ENCODE results near the gene NKAIN4. TPM values are rescaled to one million over a fixed set of nuclear protein-coding genes. Genes with fewer than 3 reads are reported as not detected.

Gene NKAIN4
- total and polyA plus RNA-seq, 7 experiments from 2014 or later: not detected

GRCh38 chr20:63270606-63271325, 16.5 kb upstream of the NKAIN4 start:
- ATAC-seq (no peak), DNase-seq (no peak)
- Mint-ChIP-seq H3K27me3 (peaks cover 0 to 9% (median 0%) of the 10 kb centered on the region in 5 donors), H3K9me3 (no peaks in the 10 kb centered on the region), H3K4me3 (peak overlapping the region; percentile 43 to 94 (median 88)), H3K4me1 (peaks cover 20 to 38% (median 27%) of the 10 kb centered on the region in 7 donors), H3K27ac (peak overlapping the region in 2 of 9 donors; percentile 47 to 85), H3K36me3 (no peaks in the 10 kb centered on the region)
- H3K9me3 ChIP-seq (ENCODE audit: control insufficient read depth in 2 of 3, low read length in 3 of 3): no peaks in the 10 kb centered on the region
- ChIA-PET CTCF (no interaction called here), POLR2A (interaction anchor here (0.6 kb wide), 1 partner anchor 72 kb away, joined by 3 read pairs; no protein-coding TSS in a partner anchor)
- H3K4me1 ChIP-seq (ENCODE audit: control insufficient read depth in 2 of 2, insufficient read depth in 2 of 2, low read length in 2 of 2): peaks cover 10 to 22% of the 10 kb centered on the region in 2 donors
- H3K27me3 ChIP-seq (ENCODE audit: control insufficient read depth in 2 of 2, insufficient read depth in 2 of 2, low read length in 2 of 2): no peaks in the 10 kb centered on the region
- no peak overlapping the region for H3K4me3 ChIP-seq (ENCODE audit: low read length)
- peaks cover 0 to 5% (median 0%) of the 10 kb centered on the region in 3 experiments for H3K36me3 ChIP-seq (ENCODE audit: control insufficient read depth in 2 of 3, insufficient read depth in 3 of 3, low read length in 3 of 3)
- H3K27ac ChIP-seq (ENCODE audit: low read depth, low read length): no peak overlapping the region
- intact Hi-C loops (cut with micrococcal nuclease): loop anchor here (5.0 kb wide), 2 partner anchors 468 to 702 kb away; partner anchors contain the start of gene OGFR (in 1 of the 2)

- Histone ChIP-seq H3K36me3 (ENCODE audit: control insufficient read depth in 2 of 3, insufficient read depth in 3 of 3, low read length in 3 of 3) (no peaks in the 10 kb centered on the region), H3K27ac (ENCODE audit: low read depth, low read length) (no peak overlapping the region), H3K27me3 (ENCODE audit: control insufficient read depth in 2 of 2, insufficient read depth in 2 of 2, low read length in 2 of 2) (no peaks in the 10 kb centered on the region), H3K9me3 (ENCODE audit: control insufficient read depth in 2 of 3, low read length in 3 of 3) (no peaks in the 10 kb centered on the region), H3K4me3 (ENCODE audit: low read length) (no peak overlapping the region), H3K4me1 (ENCODE audit: control insufficient read depth in 2 of 2, insufficient read depth in 2 of 2, low read length in 2 of 2) (peaks cover 10 to 20% of the 10 kb centered on the region in 2 donors)
- no peak for DNase-seq
- H3K36me3 Mint-ChIP-seq: no peaks in the 10 kb centered on the region
- peaks cover 0 to 9% (median under 1%) of the 10 kb centered on the region in 5 donors for H3K27me3 Mint-ChIP-seq
- no peak overlapping the region for H3K27ac Mint-ChIP-seq
- ChIA-PET POLR2A (no interaction called here), CTCF (interaction anchor here (0.5 kb wide), 1 partner anchor 399 kb away, joined by 3 read pairs; no protein-coding TSS in a partner anchor)
- no peaks in the 10 kb centered on the region for H3K9me3 Mint-ChIP-seq
- no peak for ATAC-seq
- peaks cover 16 to 27% (median 20%) of the 10 kb centered on the region in 7 donors for H3K4me1 Mint-ChIP-seq
- peak overlapping the region in 4 of 10 donors; percentile 21 to 79 (median 51) for H3K4me3 Mint-ChIP-seq
- intact Hi-C loops (cut with micrococcal nuclease): loop anchor here (5.0 kb wide), 2 partner anchors 467 to 703 kb away; partner anchors contain the start of gene OGFR (in 1 of the 2)
Observed at GRCh38 chr20:63269724-63270123, 15.5 kb upstream of the NKAIN4 start.

DNA sequence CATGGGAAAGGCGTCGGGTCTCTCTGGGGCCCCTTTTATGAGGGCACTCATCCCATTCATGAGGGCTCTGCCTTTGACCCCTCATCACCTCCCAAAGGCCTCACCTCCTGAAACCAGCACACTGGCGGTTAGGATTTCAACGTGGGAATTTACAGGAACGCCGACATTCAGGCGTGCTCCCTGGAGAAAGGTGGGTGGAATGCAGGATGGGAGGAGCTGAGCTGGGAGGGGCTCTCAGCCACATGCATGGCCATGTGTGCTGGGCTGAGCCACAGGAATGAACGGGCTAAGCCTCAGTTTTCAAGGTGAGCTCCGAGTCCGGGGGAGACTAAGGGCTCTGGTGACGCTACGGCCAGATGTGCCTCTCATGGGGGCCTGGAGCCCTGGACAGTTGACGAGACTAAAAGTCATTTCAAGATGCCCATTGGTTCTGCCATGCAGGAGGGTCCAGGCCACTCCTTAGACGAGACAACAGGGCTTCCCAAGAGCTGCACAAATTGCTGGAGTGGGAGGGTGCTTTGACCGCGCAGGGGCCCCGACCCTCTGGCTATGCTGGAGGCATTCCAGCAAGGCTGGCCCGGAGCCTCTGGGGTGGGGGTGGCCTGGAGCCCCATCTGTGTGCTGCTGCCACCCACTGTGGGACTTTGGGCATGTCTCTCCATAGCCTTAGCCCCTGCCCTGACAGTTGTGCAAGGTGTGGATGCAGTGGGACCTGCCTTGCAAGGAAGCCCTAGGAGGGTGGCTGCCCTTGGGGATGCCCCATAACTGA, 14.6 kb upstream of the NKAIN4 start:
- no peaks in the 10 kb centered on the region for H3K9me3 Mint-ChIP-seq
- no peak overlapping the region for H3K27ac Mint-ChIP-seq
- H3K36me3 ChIP-seq (ENCODE audit: control insufficient read depth in 2 of 3, insufficient read depth in 3 of 3, low read length in 3 of 3): no peaks in the 10 kb centered on the region
- H3K27ac ChIP-seq (ENCODE audit: low read depth, low read length): no peak overlapping the region
- CTCF ChIA-PET: interaction anchor here (0.5 kb wide), 1 partner anchor 769 kb away, joined by 5 read pairs; no protein-coding TSS in a partner anchor
- intact Hi-C loops (cut with micrococcal nuclease): no loop called here
- H3K4me1 ChIP-seq (ENCODE audit: control insufficient read depth in 2 of 2, insufficient read depth in 2 of 2, low read length in 2 of 2): peaks cover 8 to 13% of the 10 kb centered on the region in 2 donors
- H3K27me3 ChIP-seq (ENCODE audit: control insufficient read depth in 2 of 2, insufficient read depth in 2 of 2, low read length in 2 of 2): peaks cover 0 to 3% of the 10 kb centered on the region in 2 donors
- DNase-seq (no peak), ATAC-seq (no peak)
- peaks cover 0 to 17% (median 9%) of the 10 kb centered on the region in 5 donors for H3K27me3 Mint-ChIP-seq
- H3K9me3 ChIP-seq (ENCODE audit: control insufficient read depth in 2 of 3, low read length in 3 of 3): no peaks in the 10 kb centered on the region
- H3K4me3 Mint-ChIP-seq: no peak overlapping the region
- POLR2A ChIA-PET: interaction anchor here (0.7 kb wide), 1 partner anchor 21 kb away, joined by 3 read pairs; no protein-coding TSS in a partner anchor
- no peak overlapping the region for H3K4me3 ChIP-seq (ENCODE audit: low read length)
- H3K36me3 Mint-ChIP-seq: no peaks in the 10 kb centered on the region
- peaks cover 11 to 19% (median 14%) of the 10 kb centered on the region in 7 donors for H3K4me1 Mint-ChIP-seq

GRCh38 chr20:63268256-63268655, 14.0 kb upstream of the NKAIN4 start:
- Histone ChIP-seq H3K4me3 (ENCODE audit: low read length) (no peak overlapping the region), H3K9me3 (ENCODE audit: control insufficient read depth in 2 of 3, low read length in 3 of 3) (no peaks in the 10 kb centered on the region), H3K36me3 (ENCODE audit: control insufficient read depth in 2 of 3, insufficient read depth in 3 of 3, low read length in 3 of 3) (no peaks in the 10 kb centered on the region), H3K27me3 (ENCODE audit: control insufficient read depth in 2 of 2, insufficient read depth in 2 of 2, low read length in 2 of 2) (peaks cover 0 to 3% of the 10 kb centered on the region in 2 donors), H3K4me1 (ENCODE audit: control insufficient read depth in 2 of 2, insufficient read depth in 2 of 2, low read length in 2 of 2) (peaks cover 2 to 7% of the 10 kb centered on the region in 2 donors), H3K27ac (ENCODE audit: low read depth, low read length) (no peak overlapping the region)
- Mint-ChIP-seq H3K9me3 (no peaks in the 10 kb centered on the region), H3K27me3 (peaks cover 0 to 18% (median 9%) of the 10 kb centered on the region in 5 donors), H3K4me3 (no peak overlapping the region), H3K4me1 (peaks cover 7 to 13% (median 8%) of the 10 kb centered on the region in 7 donors), H3K36me3 (no peaks in the 10 kb centered on the region), H3K27ac (no peak overlapping the region)
- no peak for ATAC-seq
- CTCF ChIA-PET: no interaction called here
- POLR2A ChIA-PET: interaction anchor here (0.7 kb wide), 1 partner anchor 21 kb away, joined by 3 read pairs; no protein-coding TSS in a partner anchor
- intact Hi-C loops (cut with micrococcal nuclease): no loop called here
- DNase-seq: no peak

GRCh38 chr20:63267691-63268090, 13.4 kb upstream of the NKAIN4 start:
- Mint-ChIP-seq H3K27ac (no peak overlapping the region), H3K4me1 (peaks cover 7 to 15% (median 7%) of the 10 kb centered on the region in 7 donors), H3K36me3 (no peaks in the 10 kb centered on the region), H3K4me3 (no peak overlapping the region), H3K27me3 (peaks cover 0 to 22% (median 9%) of the 10 kb centered on the region in 5 donors), H3K9me3 (no peaks in the 10 kb centered on the region)
- Histone ChIP-seq H3K4me3 (ENCODE audit: low read length) (no peak overlapping the region), H3K9me3 (ENCODE audit: control insufficient read depth in 2 of 3, low read length in 3 of 3) (no peaks in the 10 kb centered on the region), H3K27ac (ENCODE audit: low read depth, low read length) (no peak overlapping the region), H3K4me1 (ENCODE audit: control insufficient read depth in 2 of 2, insufficient read depth in 2 of 2, low read length in 2 of 2) (peaks cover 0 to 6% of the 10 kb centered on the region in 2 donors), H3K27me3 (ENCODE audit: control insufficient read depth in 2 of 2, insufficient read depth in 2 of 2, low read length in 2 of 2) (peaks cover 0 to 3% of the 10 kb centered on the region in 2 donors), H3K36me3 (ENCODE audit: control insufficient read depth in 2 of 3, insufficient read depth in 3 of 3, low read length in 3 of 3) (no peaks in the 10 kb centered on the region)
- ChIA-PET POLR2A (no interaction called here), CTCF (no interaction called here)
- DNase-seq: no peak
- ATAC-seq: no peak
- intact Hi-C loops (cut with micrococcal nuclease): no loop called here

DNA sequence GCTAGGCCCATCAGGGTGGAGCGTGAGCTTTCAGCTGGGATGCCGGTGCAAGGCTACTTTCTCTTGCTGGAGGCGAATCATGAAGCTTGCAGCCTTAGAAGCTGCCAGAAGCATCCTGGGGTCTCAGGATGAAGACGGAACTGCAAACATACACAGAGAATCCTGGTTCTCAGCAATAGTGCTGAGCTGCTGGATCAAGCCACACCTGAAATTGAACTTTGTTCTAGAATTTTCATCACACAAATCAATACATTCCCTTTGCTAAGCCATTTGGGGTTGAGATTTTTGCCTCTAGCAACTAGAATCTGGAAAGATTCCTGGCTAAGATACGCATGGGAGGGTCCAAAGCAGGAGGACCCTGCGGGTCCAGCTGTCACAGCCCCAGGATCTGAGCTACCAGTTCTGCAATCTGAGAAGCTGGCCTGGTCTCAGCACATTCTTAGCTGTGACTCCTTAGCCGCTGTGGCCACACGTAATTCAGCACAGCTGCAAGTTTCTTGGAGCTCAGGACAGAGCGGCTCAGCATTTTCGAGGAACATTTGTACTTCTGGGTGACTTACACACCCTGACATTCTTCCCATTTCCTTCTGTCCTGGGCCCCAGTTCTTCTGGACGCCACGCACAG, 11.7 kb upstream of the NKAIN4 start:
- Mint-ChIP-seq H3K4me3 (no peak overlapping the region), H3K9me3 (no peaks in the 10 kb centered on the region), H3K4me1 (peaks cover 0 to 18% (median 4%) of the 10 kb centered on the region in 7 donors), H3K36me3 (no peaks in the 10 kb centered on the region), H3K27me3 (peaks cover 0 to 29% (median 9%) of the 10 kb centered on the region in 5 donors), H3K27ac (no peak overlapping the region)
- no peaks in the 10 kb centered on the region for H3K36me3 ChIP-seq (ENCODE audit: control insufficient read depth in 2 of 3, insufficient read depth in 3 of 3, low read length in 3 of 3)
- H3K27ac ChIP-seq (ENCODE audit: low read depth, low read length): no peak overlapping the region
- H3K4me3 ChIP-seq (ENCODE audit: low read length): no peak overlapping the region
- intact Hi-C loops (cut with micrococcal nuclease): no loop called here
- CTCF ChIA-PET: no interaction called here
- peaks cover 0 to 3% of the 10 kb centered on the region in 2 donors for H3K27me3 ChIP-seq (ENCODE audit: control insufficient read depth in 2 of 2, insufficient read depth in 2 of 2, low read length in 2 of 2)
- POLR2A ChIA-PET: interaction anchor here (1.0 kb wide), 1 partner anchor 51 kb away, joined by 3 read pairs; no protein-coding TSS in a partner anchor
- ATAC-seq (no peak), DNase-seq (no peak)
- no peaks in the 10 kb centered on the region for H3K9me3 ChIP-seq (ENCODE audit: control insufficient read depth in 2 of 3, low read length in 3 of 3)
- no peaks in the 10 kb centered on the region for H3K4me1 ChIP-seq (ENCODE audit: control insufficient read depth in 2 of 2, insufficient read depth in 2 of 2, low read length in 2 of 2)
